ENCODE data around the gene SIN3B.
"Not testable (repeated sequence)": the region's sequence is repeated elsewhere in the genome, so short reads cannot be mapped to it uniquely, and the experiment has no call there.

The SIN3B gene

DNA sequence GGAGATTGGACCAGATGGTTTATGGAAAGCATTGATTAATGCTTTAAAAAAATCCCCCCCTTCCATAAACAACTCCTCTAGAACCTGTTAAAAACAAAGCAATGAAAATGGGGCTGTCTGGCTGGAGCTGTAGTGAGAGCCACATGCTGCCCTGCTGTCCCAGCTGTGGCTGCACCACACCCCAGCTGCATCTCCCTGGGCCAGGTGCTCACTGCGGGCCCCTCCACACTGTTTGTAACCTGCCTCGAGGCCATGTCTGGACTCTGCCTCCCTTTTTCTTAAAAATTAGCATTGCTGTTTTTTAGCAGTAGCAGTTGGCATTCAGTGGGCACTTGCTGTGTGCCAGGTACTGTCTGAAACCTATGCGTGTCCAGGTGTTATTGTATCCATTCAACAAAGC lies 44.4 kb downstream of the SIN3B start:
- TF ChIP-seq POLR2A (IDR thresholded peaks at IDR 0.05; ENCODE audit: low read depth, low read length) (no peak), POLR2AphosphoS5 (IDR thresholded peaks at IDR 0.05; ENCODE audit: low read depth, low read length) (no peak), TAF1 (IDR thresholded peaks at IDR 0.05; ENCODE audit: borderline replicate concordance, low read depth, low read length) (no peak)
- DNase-seq (ENCODE audit: insufficient read length): no peak
- no peak for FAIRE-seq

DNA sequence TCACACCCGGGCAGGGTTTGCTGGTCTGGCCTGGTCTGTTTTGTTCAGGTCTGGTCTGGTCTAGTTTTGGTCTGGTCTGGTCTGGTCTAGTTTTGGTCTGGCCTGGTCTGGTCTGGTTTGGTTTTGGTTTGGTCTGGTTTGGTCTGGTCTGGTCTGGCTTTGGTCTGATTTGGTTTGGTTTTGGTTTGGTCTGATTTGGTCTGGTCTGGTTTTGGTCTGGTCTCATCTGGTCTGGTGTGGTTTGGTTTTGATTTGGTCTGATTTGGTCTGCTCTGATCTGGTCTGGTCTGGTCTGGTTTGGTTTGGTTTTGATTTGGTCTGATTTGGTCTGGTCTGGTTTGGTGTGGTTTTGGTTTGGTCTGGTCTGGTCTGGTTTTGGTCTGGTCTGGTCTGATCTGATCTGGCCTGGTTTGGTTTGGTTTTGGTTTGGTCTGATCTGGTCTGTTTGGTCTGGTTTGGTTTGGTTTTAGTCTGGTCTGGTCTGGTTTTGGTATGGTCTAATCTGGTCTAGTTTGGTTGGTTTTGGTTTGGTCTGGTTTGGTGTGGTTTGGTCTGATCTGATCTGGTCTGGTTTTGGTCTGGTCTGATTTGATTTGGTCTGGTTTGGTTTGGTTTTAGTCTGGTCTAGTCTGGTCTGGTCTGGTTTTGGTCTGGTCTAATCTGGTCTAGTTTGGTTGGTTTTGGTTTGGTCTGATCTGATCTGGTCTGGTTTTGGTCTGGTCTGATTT lies 45.2 kb downstream of the SIN3B start:
- no peak for DNase-seq (ENCODE audit: insufficient read length)
- no peak for TF ChIP-seq POLR2AphosphoS5 (IDR thresholded peaks at IDR 0.05; ENCODE audit: low read depth, low read length)
- TF ChIP-seq POLR2A (IDR thresholded peaks at IDR 0.05; ENCODE audit: low read depth, low read length): no peak
- TF ChIP-seq TAF1 (IDR thresholded peaks at IDR 0.05; ENCODE audit: borderline replicate concordance, low read depth, low read length): no peak
- peak; percentile 30 for FAIRE-seq

DNA sequence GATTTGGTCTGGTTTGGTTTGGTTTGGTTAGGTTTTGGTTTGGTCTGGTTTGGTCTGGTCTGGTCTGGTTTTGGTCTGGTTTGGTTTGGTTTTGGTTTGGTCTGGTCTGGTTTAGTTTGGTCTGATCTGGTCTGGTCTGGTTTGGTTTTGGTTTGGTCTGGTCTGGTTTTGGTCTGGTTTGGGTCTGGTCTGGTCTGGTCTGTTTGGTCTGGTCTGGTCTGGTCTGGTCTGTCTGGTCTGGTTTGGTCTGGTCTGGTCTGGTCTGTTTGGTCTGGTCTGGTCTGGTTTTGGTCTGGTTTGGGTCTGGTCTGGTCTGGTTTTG lies 45.7 kb downstream of the SIN3B start:
- peak; percentile 64 for FAIRE-seq
- not testable (repeated sequence) for DNase-seq (ENCODE audit: insufficient read length)

DNA sequence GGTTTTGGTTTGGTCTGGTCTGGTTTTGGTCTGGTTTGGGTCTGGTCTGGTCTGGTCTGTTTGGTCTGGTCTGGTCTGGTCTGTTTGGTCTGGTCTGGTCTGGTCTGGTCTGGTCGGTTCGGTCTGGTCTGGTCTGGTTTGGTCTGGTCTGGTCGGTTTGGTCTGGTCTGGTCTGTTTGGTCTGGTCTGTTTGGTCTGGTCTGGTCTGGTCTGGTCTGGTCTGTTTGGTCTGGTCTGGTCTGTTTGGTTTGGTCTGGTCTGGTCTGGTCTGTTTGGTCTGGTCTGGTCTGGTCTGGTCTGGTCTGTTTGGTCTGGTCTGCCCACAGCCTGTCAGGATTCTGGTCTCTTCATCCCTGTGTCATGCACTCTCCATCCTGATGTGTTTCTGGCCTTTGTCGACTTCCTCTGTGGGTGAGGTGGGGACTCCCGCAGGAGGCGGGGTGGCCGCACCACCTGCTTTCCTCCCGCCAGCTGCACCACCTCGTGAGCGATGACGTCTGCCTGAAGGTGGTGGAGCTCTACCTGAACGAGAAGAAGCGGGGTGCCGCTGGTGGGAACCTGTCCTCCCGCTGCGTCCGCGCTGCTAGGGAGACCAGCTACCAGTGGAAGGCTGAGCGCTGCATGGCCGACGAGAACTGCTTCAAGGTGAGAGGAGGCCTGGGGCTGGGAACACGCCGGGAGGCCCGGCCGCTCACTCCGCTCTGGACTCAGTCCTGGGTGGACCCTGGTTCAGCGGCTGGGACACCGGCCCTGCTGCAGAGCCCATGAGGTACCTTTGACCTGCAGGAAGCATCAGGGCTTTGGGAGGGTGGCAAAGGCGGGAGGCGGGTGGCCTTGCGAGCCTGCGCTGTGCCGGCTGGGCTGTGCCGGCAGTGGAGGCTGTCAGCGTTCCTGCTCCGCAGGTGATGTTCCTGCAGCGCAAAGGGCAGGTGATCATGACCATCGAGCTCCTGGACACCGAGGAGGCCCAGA lies 46.7 kb downstream of the SIN3B start:
- DNase-seq (ENCODE audit: insufficient read length) (no peak), FAIRE-seq (no peak)
- TF ChIP-seq POLR2A (IDR thresholded peaks at IDR 0.05; ENCODE audit: low read depth, low read length) (no peak), TAF1 (IDR thresholded peaks at IDR 0.05; ENCODE audit: borderline replicate concordance, low read depth, low read length) (no peak), POLR2AphosphoS5 (IDR thresholded peaks at IDR 0.05; ENCODE audit: low read depth, low read length) (no peak)

DNA sequence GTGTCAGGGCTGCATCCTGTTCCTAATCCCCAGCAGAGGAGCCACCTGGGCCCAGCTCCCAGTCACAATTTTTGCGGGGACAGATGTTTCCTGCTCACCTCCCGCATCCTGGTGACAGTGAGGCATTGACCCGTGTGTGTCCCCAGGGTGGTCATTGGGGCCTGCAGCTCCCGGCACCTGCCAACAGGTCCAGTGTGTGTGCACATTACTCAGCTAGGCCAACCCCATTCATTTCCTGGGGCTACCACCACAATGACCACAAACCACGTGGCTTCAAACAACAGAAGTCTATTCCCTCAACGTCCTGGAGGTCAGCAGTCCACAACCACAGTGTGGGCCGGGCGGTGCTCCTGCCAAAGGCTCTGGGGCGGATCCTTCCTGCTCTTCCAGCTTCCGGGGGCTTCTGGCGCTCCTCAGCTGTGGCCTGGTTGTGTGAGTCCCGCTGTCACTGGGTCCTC lies 47.7 kb downstream of the SIN3B start:
- TF ChIP-seq TAF1 (IDR thresholded peaks at IDR 0.05; ENCODE audit: borderline replicate concordance, low read depth, low read length) (no peak), POLR2A (IDR thresholded peaks at IDR 0.05; ENCODE audit: low read depth, low read length) (no peak), POLR2AphosphoS5 (IDR thresholded peaks at IDR 0.05; ENCODE audit: low read depth, low read length) (no peak)
- no peak for FAIRE-seq

DNA sequence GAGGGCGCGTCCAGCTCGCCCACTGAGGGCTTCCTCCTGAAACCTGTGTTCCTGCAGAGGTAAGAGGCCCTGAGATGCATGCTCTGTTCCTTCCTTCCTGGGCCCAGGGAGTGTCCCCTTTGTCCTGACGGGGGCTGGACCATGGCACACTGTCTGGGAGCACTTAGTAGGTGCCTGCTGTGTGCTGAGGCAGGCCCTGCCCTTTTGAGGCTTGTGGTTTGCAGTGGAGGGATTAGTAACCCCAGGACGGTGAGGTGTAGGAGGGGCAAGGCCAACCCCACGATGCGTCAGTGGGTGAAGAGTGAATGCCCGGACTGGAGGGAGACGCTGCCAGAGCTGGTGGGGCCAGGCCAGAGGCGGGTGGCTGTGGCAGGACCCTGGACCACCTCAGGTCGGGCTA lies 48.4 kb downstream of the SIN3B start:
- no peak for DNase-seq (ENCODE audit: insufficient read length)
- no peak for FAIRE-seq
- no peak for TF ChIP-seq POLR2AphosphoS5 (IDR thresholded peaks at IDR 0.05; ENCODE audit: low read depth, low read length)
- TF ChIP-seq POLR2A (IDR thresholded peaks at IDR 0.05; ENCODE audit: low read depth, low read length): no peak
- no peak for TF ChIP-seq TAF1 (IDR thresholded peaks at IDR 0.05; ENCODE audit: borderline replicate concordance, low read depth, low read length)

More for the DNA sequence above, 47.7 kb downstream of the SIN3B start:
- no peak for DNase-seq (ENCODE audit: insufficient read length)

DNA sequence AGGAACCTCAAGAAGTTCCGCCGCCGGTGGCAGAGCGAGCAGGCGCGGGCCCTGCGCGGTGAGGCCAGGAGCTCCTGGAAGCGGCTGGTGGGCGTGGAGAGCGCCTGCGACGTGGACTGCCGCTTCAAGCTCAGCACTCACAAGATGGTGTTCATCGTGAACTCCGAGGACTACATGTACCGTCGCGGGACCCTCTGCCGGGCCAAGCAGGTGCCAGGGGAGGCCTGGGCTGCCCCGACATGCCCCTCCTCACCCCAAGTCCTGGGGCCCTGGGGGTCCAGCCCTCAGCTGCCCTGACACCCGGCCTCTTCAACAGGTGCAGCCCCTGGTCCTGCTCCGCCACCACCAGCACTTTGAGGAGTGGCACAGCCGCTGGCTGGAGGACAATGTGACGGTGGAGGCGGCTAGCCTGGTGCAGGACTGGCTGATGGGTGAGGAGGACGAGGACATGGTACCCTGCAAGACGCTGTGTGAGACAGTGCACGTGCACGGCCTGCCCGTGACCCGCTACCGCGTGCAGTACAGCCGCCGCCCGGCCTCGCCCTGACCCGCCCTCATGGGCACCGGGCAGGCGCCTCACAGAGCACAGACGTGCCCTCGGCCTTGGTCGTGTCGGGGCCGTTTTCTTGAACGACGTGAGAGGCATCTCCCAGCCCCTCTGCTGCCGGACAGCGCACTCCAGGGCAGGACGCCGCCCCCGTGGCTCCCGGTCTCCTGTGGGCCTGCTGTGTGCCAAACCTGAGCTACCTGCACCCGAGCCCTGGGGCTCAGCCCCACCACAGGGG lies 49.2 kb downstream of the SIN3B start:
- no peak for DNase-seq (ENCODE audit: insufficient read length)
- no peak for FAIRE-seq
- TF ChIP-seq POLR2A (IDR thresholded peaks at IDR 0.05; ENCODE audit: low read depth, low read length) (no peak), POLR2AphosphoS5 (IDR thresholded peaks at IDR 0.05; ENCODE audit: low read depth, low read length) (no peak), TAF1 (IDR thresholded peaks at IDR 0.05; ENCODE audit: borderline replicate concordance, low read depth, low read length) (no peak)

DNA sequence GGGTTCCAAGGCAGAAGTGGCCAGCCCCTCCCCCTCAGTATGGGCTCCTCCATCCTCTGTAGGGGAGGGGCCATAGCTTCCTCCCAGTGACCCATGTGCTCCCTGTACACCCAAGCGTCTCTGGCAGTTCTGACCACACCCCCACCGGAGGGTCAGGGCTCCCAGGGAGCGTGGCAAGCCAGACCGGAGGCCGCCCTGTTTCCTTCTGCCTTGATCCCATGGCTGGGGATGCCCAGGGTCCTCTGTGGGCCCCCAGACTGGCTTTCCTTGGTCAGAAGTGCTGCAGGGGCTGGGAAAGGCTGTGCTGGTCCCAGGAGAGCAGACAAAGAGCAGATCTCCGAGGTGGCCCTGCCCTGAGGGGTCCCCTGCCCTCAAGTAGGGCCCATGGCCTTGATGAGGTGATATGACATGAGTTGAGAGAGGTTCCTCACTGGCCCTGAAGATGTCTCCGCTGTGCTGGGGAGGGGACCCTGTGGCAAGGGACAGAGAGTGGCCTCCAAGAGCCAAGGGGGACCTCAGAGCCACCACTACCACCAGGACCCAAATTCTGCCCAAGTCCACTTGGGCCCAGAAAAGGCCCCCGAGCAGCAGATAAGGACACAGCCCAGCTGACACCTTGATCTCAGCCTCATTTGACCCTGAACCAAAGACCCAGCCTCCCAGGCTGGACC lies 51.8 kb downstream of the SIN3B start:
- TF ChIP-seq TAF1 (IDR thresholded peaks at IDR 0.05; ENCODE audit: borderline replicate concordance, low read depth, low read length) (no peak), POLR2A (IDR thresholded peaks at IDR 0.05; ENCODE audit: low read depth, low read length) (no peak), POLR2AphosphoS5 (IDR thresholded peaks at IDR 0.05; ENCODE audit: low read depth, low read length) (no peak)
- no peak for FAIRE-seq
- no peak for DNase-seq (ENCODE audit: insufficient read length)

DNA sequence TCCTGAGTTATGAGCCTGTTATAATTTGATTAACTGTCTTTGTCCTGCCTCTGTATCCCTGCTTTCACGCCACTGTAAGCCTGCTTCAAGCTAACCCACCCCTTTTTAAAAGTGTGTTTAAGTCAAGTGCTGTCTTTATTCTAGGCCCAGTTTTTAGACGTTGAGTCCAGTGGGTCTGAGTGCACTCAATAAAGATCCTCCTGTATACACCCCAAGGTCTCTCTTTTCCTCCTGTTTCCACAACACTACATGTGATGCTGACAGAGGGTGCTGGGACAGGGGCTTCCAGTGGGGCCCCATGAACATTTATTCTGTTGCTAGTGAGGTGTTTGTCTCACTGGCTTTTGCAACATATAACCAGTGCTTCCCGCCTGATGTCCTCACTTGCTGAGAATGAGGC lies 52.9 kb downstream of the SIN3B start:
- no peak for TF ChIP-seq POLR2A (IDR thresholded peaks at IDR 0.05; ENCODE audit: low read depth, low read length)
- no peak for TF ChIP-seq TAF1 (IDR thresholded peaks at IDR 0.05; ENCODE audit: borderline replicate concordance, low read depth, low read length)
- no peak for TF ChIP-seq POLR2AphosphoS5 (IDR thresholded peaks at IDR 0.05; ENCODE audit: low read depth, low read length)
- FAIRE-seq (no peak), DNase-seq (ENCODE audit: insufficient read length) (no peak)

DNA sequence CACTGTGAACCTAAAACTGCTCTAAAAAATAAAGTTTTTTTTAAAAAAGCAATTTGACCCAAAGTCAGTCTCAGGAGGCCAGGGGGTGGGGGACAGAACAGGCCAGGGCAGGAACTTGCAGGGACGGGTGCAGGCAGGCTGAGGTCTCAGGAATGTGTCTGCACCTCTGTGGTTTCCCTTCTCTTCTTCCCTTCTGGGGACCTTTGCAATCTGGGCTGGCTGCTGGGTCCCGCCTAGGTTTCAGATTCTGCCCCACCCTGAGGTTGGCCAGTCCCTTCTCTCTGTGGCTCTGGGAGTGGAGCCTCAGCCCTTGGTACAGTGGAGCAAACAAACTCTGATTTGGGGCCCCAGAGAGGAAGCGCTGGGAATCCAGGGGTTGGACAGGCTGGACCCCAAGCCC lies 54.3 kb downstream of the SIN3B start:
- DNase-seq (ENCODE audit: insufficient read length) (no peak), FAIRE-seq (no peak)
- no peak for TF ChIP-seq TAF1 (IDR thresholded peaks at IDR 0.05; ENCODE audit: borderline replicate concordance, low read depth, low read length)
- no peak for TF ChIP-seq POLR2A (IDR thresholded peaks at IDR 0.05; ENCODE audit: low read depth, low read length)
- TF ChIP-seq POLR2AphosphoS5 (IDR thresholded peaks at IDR 0.05; ENCODE audit: low read depth, low read length): no peak

DNA sequence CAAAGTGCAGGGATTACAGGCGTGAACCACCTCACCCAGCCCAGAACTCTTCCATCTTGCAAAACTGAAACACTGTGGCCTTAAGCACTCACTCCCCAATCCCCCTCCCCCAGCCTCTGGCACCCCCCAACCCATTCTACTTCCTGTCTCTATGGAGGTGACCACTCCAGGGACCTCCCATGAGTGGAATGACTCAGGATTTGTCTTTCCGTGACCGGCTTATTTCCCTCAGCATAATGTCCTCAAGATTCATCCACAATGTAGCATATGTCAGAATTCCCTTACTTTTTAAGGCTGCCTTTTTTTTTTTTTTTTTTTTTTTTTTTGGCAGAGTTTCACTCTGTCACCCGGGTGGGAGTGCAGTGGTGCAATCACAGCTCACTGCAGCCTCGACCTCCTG lies 56.0 kb downstream of the SIN3B start:
- FAIRE-seq (no peak), DNase-seq (ENCODE audit: insufficient read length) (no peak)
- no peak for TF ChIP-seq TAF1 (IDR thresholded peaks at IDR 0.05; ENCODE audit: borderline replicate concordance, low read depth, low read length)
- TF ChIP-seq POLR2AphosphoS5 (IDR thresholded peaks at IDR 0.05; ENCODE audit: low read depth, low read length): no peak
- TF ChIP-seq POLR2A (IDR thresholded peaks at IDR 0.05; ENCODE audit: low read depth, low read length): no peak
